H1 (cell line): ENCODE measurements around the gene PPIL4. TPM values are rescaled to one million over a fixed set of nuclear protein-coding genes. Genes with fewer than 3 reads are reported as not detected.

Source experiments
- ASH2L ChIP-seq: fragments of 200-600, 300-600 bp; sonication (generic); IDR thresholded peaks from one replicate; pipeline ENCODE4 v1.7.1; 2017; ENCODE audit warnings: low read length
- CBX8 ChIP-seq: fragments of 300-800, 300-1000 bp; sonication (generic); IDR thresholded peaks from 2 replicates; pipeline ENCODE4 v1.7.1; 2016; ENCODE audit warnings: low read depth, low read length, borderline replicate concordance
- CHD2 ChIP-seq: IDR thresholded peaks from 2 replicates; pipeline ENCODE4 v1.6.1; 2012; ENCODE audit warnings: low read length, improper control_type of control experiment
- CREB1 ChIP-seq: IDR thresholded peaks from 2 replicates; pipeline ENCODE4 v1.6.1; 2012; ENCODE audit warnings: inconsistent platforms
- CTBP2 ChIP-seq: IDR thresholded peaks from 2 replicates; pipeline ENCODE4 v1.7.0; 2011; ENCODE audit warnings: borderline replicate concordance, mild to moderate bottlenecking, moderate library complexity, mixed read lengths, low read length; ENCODE audit not compliant: insufficient read depth, insufficient read length
- EP300 ChIP-seq, 2 experiments: IDR thresholded peaks; 1 replicate in 1 of 2; 2 replicates in 1 of 2; pipeline ENCODE4 v1.6.1; 2011 to 2012; ENCODE audit warnings: low read depth in 2 of 2, low read length in 2 of 2, mild to moderate bottlenecking in 2 of 2, borderline replicate concordance in 1 of 2, inconsistent platforms in 1 of 2, moderate library complexity in 1 of 2
- FOSL1 ChIP-seq: IDR thresholded peaks from 2 replicates; pipeline ENCODE4 v1.6.1; 2011; ENCODE audit warnings: mild to moderate bottlenecking, low read depth, low read length, moderate library complexity; ENCODE audit not compliant: insufficient read depth
- GABPA ChIP-seq: IDR thresholded peaks from 2 replicates; pipeline ENCODE4 v1.6.1; 2011; ENCODE audit warnings: mild to moderate bottlenecking, low read length, moderate library complexity, borderline replicate concordance; ENCODE audit not compliant: insufficient read depth
- GTF2F1 ChIP-seq: IDR thresholded peaks from 2 replicates; pipeline ENCODE4 v1.6.1; 2012; ENCODE audit warnings: low read depth, low read length, improper control_type of control experiment, borderline replicate concordance
- KDM4A ChIP-seq: IDR thresholded peaks from one replicate; pipeline ENCODE4 v1.7.1; 2012; ENCODE audit warnings: low read depth, mild to moderate bottlenecking, moderate library complexity, low read length, inconsistent platforms; ENCODE audit not compliant: severe bottlenecking
- MAFK ChIP-seq: IDR thresholded peaks from 2 replicates; pipeline ENCODE4 v1.6.1; 2012; ENCODE audit warnings: low read depth, mild to moderate bottlenecking, improper control_type of control experiment, low read length
- PHF8 ChIP-seq: fragments of 200-600 bp; sonication (generic); conservative IDR thresholded peaks from 2 replicates; pipeline ENCODE4 v1.7.1; 2012; ENCODE audit warnings: low read depth, mild to moderate bottlenecking, inconsistent platforms, low read length, moderate library complexity
- POLR2AphosphoS5 ChIP-seq: IDR thresholded peaks from 2 replicates; pipeline ENCODE4 v1.6.1; 2011; ENCODE audit warnings: low read depth, low read length
- SP1 ChIP-seq: IDR thresholded peaks from 2 replicates; pipeline ENCODE4 v1.6.1; 2011; ENCODE audit warnings: low read depth, low read length
- SP4 ChIP-seq: IDR thresholded peaks from 2 replicates; pipeline ENCODE4 v1.6.1; 2012; ENCODE audit warnings: low read length, inconsistent platforms
- TEAD4 ChIP-seq: IDR thresholded peaks from 2 replicates; pipeline ENCODE4 v1.6.1; 2012; ENCODE audit warnings: low read depth, low read length, inconsistent platforms, mixed read lengths
- USF2 ChIP-seq: IDR thresholded peaks from 2 replicates; pipeline ENCODE4 v1.6.1; 2011; ENCODE audit warnings: low read length, improper control_type of control experiment
- polyA plus RNA-seq, 7 experiments: library from polyadenylated mRNA; depleted of rRNA in 3 of 7; stranded (reverse) in 5 of 7; unstranded in 2 of 7; fragments of >200 nt in 5 of 7; fragments of 200-250 nt in 2 of 7; gene quantifications; 1 replicate in 5 of 7; 2 replicates in 1 of 7; 4 replicates in 1 of 7; pipeline versions ENCODE4 v1.2.1 to v1.2.3, GENCODE V29; 2011 to 2013; ENCODE audit warnings: missing spikeins in 2 of 7, mixed read lengths in 2 of 7
- total RNA-seq: library from RNA; stranded (reverse); fragmentation: NEBNext Ultra II Directional; extraction: Animal tissue kit (Norgen Biotek cat#: 25700); gene quantifications from 2 replicates; pipeline ENCODE4 v1.2.1, GENCODE V29; 2021
- TF ChIP-seq, protein P1 (sequence below), 3 experiments: IDR thresholded peaks; 1 replicate in 2 of 3; 2 replicates in 1 of 3; pipeline versions ENCODE4 v1.5.1 to v1.6.1; 2011; ENCODE audit warnings: low read length in 3 of 3, mild to moderate bottlenecking in 3 of 3, inconsistent platforms in 2 of 3, low read depth in 1 of 3, moderate library complexity in 1 of 3; ENCODE audit not compliant: insufficient read depth in 1 of 3; ENCODE audit errors: control extremely low read depth in 1 of 3
- TF ChIP-seq, protein P2 (sequence below): IDR thresholded peaks from 2 replicates; pipeline ENCODE4 v1.6.1; 2012; ENCODE audit warnings: low read length, inconsistent platforms

Gene PPIL4
- total and polyA plus RNA-seq, 2 of the 8 experiments (the other 6 are each of a cell fraction or from before 2014, with no cell fraction given): 2.0 to 33.2 TPM

- TF ChIP-seq, protein P1, sequence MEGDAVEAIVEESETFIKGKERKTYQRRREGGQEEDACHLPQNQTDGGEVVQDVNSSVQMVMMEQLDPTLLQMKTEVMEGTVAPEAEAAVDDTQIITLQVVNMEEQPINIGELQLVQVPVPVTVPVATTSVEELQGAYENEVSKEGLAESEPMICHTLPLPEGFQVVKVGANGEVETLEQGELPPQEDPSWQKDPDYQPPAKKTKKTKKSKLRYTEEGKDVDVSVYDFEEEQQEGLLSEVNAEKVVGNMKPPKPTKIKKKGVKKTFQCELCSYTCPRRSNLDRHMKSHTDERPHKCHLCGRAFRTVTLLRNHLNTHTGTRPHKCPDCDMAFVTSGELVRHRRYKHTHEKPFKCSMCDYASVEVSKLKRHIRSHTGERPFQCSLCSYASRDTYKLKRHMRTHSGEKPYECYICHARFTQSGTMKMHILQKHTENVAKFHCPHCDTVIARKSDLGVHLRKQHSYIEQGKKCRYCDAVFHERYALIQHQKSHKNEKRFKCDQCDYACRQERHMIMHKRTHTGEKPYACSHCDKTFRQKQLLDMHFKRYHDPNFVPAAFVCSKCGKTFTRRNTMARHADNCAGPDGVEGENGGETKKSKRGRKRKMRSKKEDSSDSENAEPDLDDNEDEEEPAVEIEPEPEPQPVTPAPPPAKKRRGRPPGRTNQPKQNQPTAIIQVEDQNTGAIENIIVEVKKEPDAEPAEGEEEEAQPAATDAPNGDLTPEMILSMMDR (IDR thresholded peaks at IDR 0.05; ENCODE audit: control extremely low read depth in 1 of 3, insufficient read depth in 1 of 3, low read depth in 1 of 3, low read length in 3 of 3): no peak
- TF ChIP-seq SP4 (no peak), TEAD4 (no peak), CBX8 (no peak), MAFK (no peak), GTF2F1 (no peak), CREB1 (no peak; the same call in 1 of the 2 replicates), SP1 (no peak), CTBP2 (no peak), EP300 (IDR thresholded peaks at IDR 0.05; ENCODE audit: borderline replicate concordance in 1 of 2, low read depth in 2 of 2, low read length in 2 of 2) (no peak), GABPA (no peak), USF2 (no peak), PHF8 (peak; percentile 87), CHD2 (no peak), ASH2L (peak; percentile 85), POLR2AphosphoS5 (peak; percentile 55; the same call in 1 of the 2 replicates), FOSL1 (no peak), KDM4A (peak; percentile 71)
- TF ChIP-seq, protein P2, sequence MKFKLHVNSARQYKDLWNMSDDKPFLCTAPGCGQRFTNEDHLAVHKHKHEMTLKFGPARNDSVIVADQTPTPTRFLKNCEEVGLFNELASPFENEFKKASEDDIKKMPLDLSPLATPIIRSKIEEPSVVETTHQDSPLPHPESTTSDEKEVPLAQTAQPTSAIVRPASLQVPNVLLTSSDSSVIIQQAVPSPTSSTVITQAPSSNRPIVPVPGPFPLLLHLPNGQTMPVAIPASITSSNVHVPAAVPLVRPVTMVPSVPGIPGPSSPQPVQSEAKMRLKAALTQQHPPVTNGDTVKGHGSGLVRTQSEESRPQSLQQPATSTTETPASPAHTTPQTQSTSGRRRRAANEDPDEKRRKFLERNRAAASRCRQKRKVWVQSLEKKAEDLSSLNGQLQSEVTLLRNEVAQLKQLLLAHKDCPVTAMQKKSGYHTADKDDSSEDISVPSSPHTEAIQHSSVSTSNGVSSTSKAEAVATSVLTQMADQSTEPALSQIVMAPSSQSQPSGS: no peak
Measured at GRCh38 chr6:149566410-149567193, 20.8 kb upstream of the PPIL4 start (continued).
